Amniotic epithelial cell (primary cell): ENCODE results near the gene CFAP97.

Experiments
- DNase-seq: peaks from one replicate; pipeline ENCODE4 v3.0.0-alpha.2; 2010; ENCODE audit warnings: low read depth

CFAP97 gene

GRCh38 chr4:185109736-185110135 is 94.1 kb downstream of the CFAP97 start:
- DNase-seq, result no peak
